Measurements from ENCODE around the gene SCAANT1.

Gene SCAANT1

GRCh38 chr3:63943678-63944077 lies 31.5 kb upstream of the SCAANT1 start:
- Mint-ChIP-seq H3K36me3 (ENCODE audit: low read depth) (peaks cover 41% of the 10 kb centered on the region), H3K4me1 (ENCODE audit: low read depth) (peaks cover 54% of the 10 kb centered on the region)

GRCh38 chr3:63942528-63942927 lies 30.3 kb upstream of the SCAANT1 start:
- no peaks in the 10 kb centered on the region for H3K9me3 Mint-ChIP-seq
- H3K36me3 Mint-ChIP-seq (ENCODE audit: low read depth): peaks cover 39% of the 10 kb centered on the region
- no peak overlapping the region for H3K27ac Mint-ChIP-seq
- peaks cover 57% of the 10 kb centered on the region for H3K4me1 Mint-ChIP-seq (ENCODE audit: low read depth)
- H3K4me3 Mint-ChIP-seq: no peak overlapping the region
- H3K27me3 Mint-ChIP-seq: no peaks in the 10 kb centered on the region

More at GRCh38 chr3:63943678-63944077, 31.5 kb upstream of the SCAANT1 start:
- Mint-ChIP-seq H3K9me3 (no peaks in the 10 kb centered on the region), H3K27ac (peak overlapping the region; percentile 54), H3K27me3 (no peaks in the 10 kb centered on the region), H3K4me3 (no peak overlapping the region)

- Mint-ChIP-seq H3K27ac (no peak overlapping the region), H3K4me3 (no peak overlapping the region), H3K4me1 (ENCODE audit: low read depth) (peaks cover 53% of the 10 kb centered on the region), H3K36me3 (ENCODE audit: low read depth) (peaks cover 45% of the 10 kb centered on the region), H3K27me3 (no peaks in the 10 kb centered on the region), H3K9me3 (no peaks in the 10 kb centered on the region)
Measured at GRCh38 chr3:63940389-63940757, 28.2 kb upstream of the SCAANT1 start.

- H3K9me3 Mint-ChIP-seq: no peaks in the 10 kb centered on the region
- no peak overlapping the region for H3K27ac Mint-ChIP-seq
- H3K4me3 Mint-ChIP-seq: no peak overlapping the region
- peaks cover 60% of the 10 kb centered on the region for H3K4me1 Mint-ChIP-seq (ENCODE audit: low read depth)
- H3K36me3 Mint-ChIP-seq (ENCODE audit: low read depth): peaks cover 33% of the 10 kb centered on the region
- H3K27me3 Mint-ChIP-seq: no peaks in the 10 kb centered on the region
Measured at GRCh38 chr3:63937661-63938651, 25.8 kb upstream of the SCAANT1 start.

- Mint-ChIP-seq H3K36me3 (ENCODE audit: low read depth) (peaks cover 29% of the 10 kb centered on the region), H3K4me3 (no peak overlapping the region), H3K27ac (no peak overlapping the region)
Measured at GRCh38 chr3:63936925-63937324, 24.7 kb upstream of the SCAANT1 start.

GRCh38 chr3:63934041-63934866 lies 22.1 kb upstream of the SCAANT1 start:
- Mint-ChIP-seq H3K27ac (peak overlapping the region; percentile 66), H3K36me3 (ENCODE audit: low read depth) (peaks cover 35% of the 10 kb centered on the region), H3K4me1 (ENCODE audit: low read depth) (peaks cover 73% of the 10 kb centered on the region), H3K9me3 (no peaks in the 10 kb centered on the region), H3K27me3 (no peaks in the 10 kb centered on the region), H3K4me3 (peak overlapping the region; percentile 28)

More at GRCh38 chr3:63936925-63937324, 24.7 kb upstream of the SCAANT1 start:
- H3K9me3 Mint-ChIP-seq: no peaks in the 10 kb centered on the region
- H3K4me1 Mint-ChIP-seq (ENCODE audit: low read depth): peaks cover 69% of the 10 kb centered on the region
- no peaks in the 10 kb centered on the region for H3K27me3 Mint-ChIP-seq

- Mint-ChIP-seq H3K9me3 (no peaks in the 10 kb centered on the region), H3K4me1 (ENCODE audit: low read depth) (peaks cover 73% of the 10 kb centered on the region), H3K4me3 (peak overlapping the region; percentile 28)
Measured at GRCh38 chr3:63933459-63933858, 21.3 kb upstream of the SCAANT1 start.

GRCh38 chr3:63932509-63933212 lies 20.5 kb upstream of the SCAANT1 start:
- no peak overlapping the region for H3K4me3 Mint-ChIP-seq
- H3K36me3 Mint-ChIP-seq (ENCODE audit: low read depth): peaks cover 37% of the 10 kb centered on the region
- peaks cover 68% of the 10 kb centered on the region for H3K4me1 Mint-ChIP-seq (ENCODE audit: low read depth)
- H3K9me3 Mint-ChIP-seq: no peaks in the 10 kb centered on the region
- H3K27ac Mint-ChIP-seq: peak overlapping the region; percentile 63
- H3K27me3 Mint-ChIP-seq: no peaks in the 10 kb centered on the region

More at GRCh38 chr3:63933459-63933858, 21.3 kb upstream of the SCAANT1 start:
- Mint-ChIP-seq H3K27ac (peak overlapping the region; percentile 69), H3K36me3 (ENCODE audit: low read depth) (peaks cover 36% of the 10 kb centered on the region), H3K27me3 (no peaks in the 10 kb centered on the region)

- Mint-ChIP-seq H3K27ac (no peak overlapping the region), H3K9me3 (no peaks in the 10 kb centered on the region), H3K36me3 (ENCODE audit: low read depth) (peaks cover 44% of the 10 kb centered on the region), H3K27me3 (no peaks in the 10 kb centered on the region), H3K4me3 (no peak overlapping the region), H3K4me1 (ENCODE audit: low read depth) (peaks cover 67% of the 10 kb centered on the region)
Measured at GRCh38 chr3:63931290-63931689, 19.1 kb upstream of the SCAANT1 start.

- no peaks in the 10 kb centered on the region for H3K9me3 Mint-ChIP-seq
- H3K4me3 Mint-ChIP-seq: peak overlapping the region; percentile 11
- H3K27ac Mint-ChIP-seq: peak overlapping the region; percentile 36
- peaks cover 69% of the 10 kb centered on the region for H3K4me1 Mint-ChIP-seq (ENCODE audit: low read depth)
- peaks cover 68% of the 10 kb centered on the region for H3K36me3 Mint-ChIP-seq (ENCODE audit: low read depth)
- no peaks in the 10 kb centered on the region for H3K27me3 Mint-ChIP-seq
Measured at GRCh38 chr3:63927422-63928280, 15.5 kb upstream of the SCAANT1 start.

- peak overlapping the region; percentile 5 for H3K27ac Mint-ChIP-seq
- H3K4me3 Mint-ChIP-seq: no peak overlapping the region
- no peaks in the 10 kb centered on the region for H3K27me3 Mint-ChIP-seq
- no peaks in the 10 kb centered on the region for H3K9me3 Mint-ChIP-seq
- H3K36me3 Mint-ChIP-seq (ENCODE audit: low read depth): peaks cover 79% of the 10 kb centered on the region
- H3K4me1 Mint-ChIP-seq (ENCODE audit: low read depth): peaks cover 69% of the 10 kb centered on the region
Measured at GRCh38 chr3:63926309-63926708, 14.1 kb upstream of the SCAANT1 start.

- no peaks in the 10 kb centered on the region for H3K27me3 Mint-ChIP-seq
- peak overlapping the region; percentile 62 for H3K27ac Mint-ChIP-seq
- H3K9me3 Mint-ChIP-seq: no peaks in the 10 kb centered on the region
- peaks cover 92% of the 10 kb centered on the region for H3K36me3 Mint-ChIP-seq (ENCODE audit: low read depth)
- H3K4me1 Mint-ChIP-seq (ENCODE audit: low read depth): peaks cover 86% of the 10 kb centered on the region
- H3K4me3 Mint-ChIP-seq: no peak overlapping the region
Measured at GRCh38 chr3:63922491-63923199, 10.5 kb upstream of the SCAANT1 start.

- Mint-ChIP-seq H3K27ac (peak overlapping the region; percentile 62), H3K4me3 (no peak overlapping the region), H3K36me3 (ENCODE audit: low read depth) (peaks cover 91% of the 10 kb centered on the region), H3K4me1 (ENCODE audit: low read depth) (peaks cover 81% of the 10 kb centered on the region), H3K27me3 (no peaks in the 10 kb centered on the region), H3K9me3 (no peaks in the 10 kb centered on the region)
Measured at GRCh38 chr3:63921741-63922482, 9.7 kb upstream of the SCAANT1 start.

Measured in stimulated activated naive CD8-positive, alpha-beta T cell treated with anti-CD3 and anti-CD28 coated beads, Interleukin-15, Interleukin-2, amounts not matched to agents 100 ng/mL and 50 ng/mL, for 24 hours (primary cell).